ENCODE results near the gene UGT1A10. TPM values are rescaled to one million over a fixed set of nuclear protein-coding genes. Genes with fewer than 3 reads are reported as not detected.

Gene UGT1A10
- total and polyA plus RNA-seq, 2 of the 13 experiments (the other 11 are each of a cell fraction or from before 2014, with no cell fraction given): not detected

GRCh38 chr2:233745073-233745755 is 109.0 kb downstream of the UGT1A10 start (continued):
- TF ChIP-seq BRCA1 (CRISPR knock-in tag; IDR thresholded peaks at IDR 0.05) (peak; percentile 70; the same call in 1 of the 2 replicates), ZNF460 (CRISPR knock-in tag; IDR thresholded peaks at IDR 0.05; ENCODE audit: borderline replicate concordance) (peak; percentile 31; the same call in 1 of the 2 replicates), CREBL2 (CRISPR knock-in tag; IDR thresholded peaks at IDR 0.05; ENCODE audit: borderline replicate concordance) (no peak), ZBTB14 (CRISPR knock-in tag; IDR thresholded peaks at IDR 0.05) (no peak), ZHX2 (IDR thresholded peaks at IDR 0.05; ENCODE audit: low read depth) (peak; percentile 60; the same call in 1 of the 2 replicates), ZHX2 (CRISPR knock-in tag; IDR thresholded peaks at IDR 0.05; ENCODE audit: borderline replicate concordance) (0 out of 2 replicates have a peak, but pooled peaks have one; percentile 51), IKZF1 (IDR thresholded peaks at IDR 0.05) (no peak), ZFP90 (CRISPR knock-in tag; IDR thresholded peaks at IDR 0.05; ENCODE audit: borderline replicate concordance) (0 out of 2 replicates have a peak, but pooled peaks have one; percentile 27), MXD1 (CRISPR knock-in tag; IDR thresholded peaks at IDR 0.05) (no peak), TEAD3 (CRISPR knock-in tag; optimal IDR thresholded peaks at IDR 0.05; ENCODE audit: borderline replicate concordance) (peak; percentile 81), ZNF713 (CRISPR knock-in tag; IDR thresholded peaks at IDR 0.05) (no peak), ZNF607 (CRISPR knock-in tag; IDR thresholded peaks at IDR 0.05; ENCODE audit: borderline replicate concordance) (peak; percentile 81; the same call in 1 of the 2 replicates), ZBTB43 (CRISPR knock-in tag; conservative IDR thresholded peaks at IDR 0.05) (peak; percentile 83), ZNF432 (CRISPR knock-in tag; IDR thresholded peaks at IDR 0.05; ENCODE audit: borderline replicate concordance) (no peak), ZBTB7B (CRISPR knock-in tag; IDR thresholded peaks at IDR 0.05) (peak; percentile 71), MED1 (CRISPR knock-in tag; IDR thresholded peaks at IDR 0.05) (peak; percentile 89), RELA (CRISPR knock-in tag; IDR thresholded peaks at IDR 0.05) (no peak), AHR (CRISPR knock-in tag; IDR thresholded peaks at IDR 0.05) (no peak; the same call in 1 of the 2 replicates), KLF13 (CRISPR knock-in tag; IDR thresholded peaks at IDR 0.05) (no peak), RBAK (CRISPR knock-in tag; IDR thresholded peaks at IDR 0.05) (no peak; the same call in 1 of the 2 replicates), JDP2 (CRISPR knock-in tag; IDR thresholded peaks at IDR 0.05; ENCODE audit: borderline replicate concordance) (peak; percentile 76; the same call in 1 of the 2 replicates), SMAD9 (CRISPR knock-in tag; IDR thresholded peaks at IDR 0.05) (no peak)
